RWPE2 (cell line): ENCODE data around the gene ME1.

Experiments used
- ATAC-seq: fragments of 200-7000 bp; cut with Tn5 transposase; 3 replicates; pipeline ENCODE4 v1.9.1; 2021; ENCODE audit warnings: low read depth
- DNase-seq: peaks from one replicate; pipeline ENCODE4 v3.0.0-alpha.2; 2020; ENCODE audit warnings: low spot score
- H3K27ac ChIP-seq: fragments of 450-650 bp; 2 replicates; pipeline ENCODE4 v1.5.1; 2017; ENCODE audit warnings: mild to moderate bottlenecking; ENCODE audit not compliant: poor library complexity, severe bottlenecking
- H3K27me3 ChIP-seq: fragments of 250-450 bp; sonication (Bioruptor Pico); 2 replicates; pipeline ENCODE4 v1.5.1; 2021; ENCODE audit warnings: mild to moderate bottlenecking, moderate library complexity; ENCODE audit not compliant: insufficient read depth, poor library complexity, severe bottlenecking
- H3K36me3 ChIP-seq: fragments of 250-450 bp; sonication (Bioruptor Pico); 2 replicates; pipeline ENCODE4 v1.5.1; 2020; ENCODE audit warnings: low read depth, mild to moderate bottlenecking, moderate library complexity
- H3K4me1 ChIP-seq: fragments of 250-450 bp; sonication (Bioruptor Pico); 2 replicates; pipeline ENCODE4 v1.5.1; 2021; ENCODE audit warnings: mild to moderate bottlenecking, moderate library complexity; ENCODE audit not compliant: insufficient read depth, poor library complexity, severe bottlenecking
- H3K4me3 ChIP-seq: fragments of 250-450 bp; sonication (Bioruptor Pico); 2 replicates; pipeline ENCODE4 v1.5.1; 2021; ENCODE audit warnings: mild to moderate bottlenecking, moderate library complexity; ENCODE audit not compliant: severe bottlenecking
- H3K9me3 ChIP-seq: fragments of 250-450 bp; sonication (Bioruptor Pico); 2 replicates; pipeline ENCODE4 v1.5.1; 2021; ENCODE audit warnings: mild to moderate bottlenecking, moderate library complexity; ENCODE audit not compliant: severe bottlenecking
- TF ChIP-seq, protein P1 (sequence below): fragments of 450-650 bp; IDR thresholded peaks from one replicate; pipeline ENCODE4 v1.5.1; 2017; ENCODE audit warnings: mild to moderate bottlenecking, moderate library complexity; ENCODE audit not compliant: poor library complexity, severe bottlenecking

ME1 gene

GRCh38 chr6:83430611-83431544 is at the start of gene ME1:
Gene ME1, minus strand, starts transcription at chr6:83431051. Its CDS starts 97 bp downstream, at chr6:83430954.
- peaks cover 10% of the 10 kb centered on the region for H3K36me3 ChIP-seq
- H3K9me3 ChIP-seq: no peaks in the 10 kb centered on the region
- peak within 1 kb of the TSS; percentile 48 for H3K4me3 ChIP-seq
- H3K27ac ChIP-seq: peak within 1 kb of the TSS; percentile 51
- ATAC-seq (peak; percentile 77), DNase-seq (peak; percentile 76)
- TF ChIP-seq, protein P1, sequence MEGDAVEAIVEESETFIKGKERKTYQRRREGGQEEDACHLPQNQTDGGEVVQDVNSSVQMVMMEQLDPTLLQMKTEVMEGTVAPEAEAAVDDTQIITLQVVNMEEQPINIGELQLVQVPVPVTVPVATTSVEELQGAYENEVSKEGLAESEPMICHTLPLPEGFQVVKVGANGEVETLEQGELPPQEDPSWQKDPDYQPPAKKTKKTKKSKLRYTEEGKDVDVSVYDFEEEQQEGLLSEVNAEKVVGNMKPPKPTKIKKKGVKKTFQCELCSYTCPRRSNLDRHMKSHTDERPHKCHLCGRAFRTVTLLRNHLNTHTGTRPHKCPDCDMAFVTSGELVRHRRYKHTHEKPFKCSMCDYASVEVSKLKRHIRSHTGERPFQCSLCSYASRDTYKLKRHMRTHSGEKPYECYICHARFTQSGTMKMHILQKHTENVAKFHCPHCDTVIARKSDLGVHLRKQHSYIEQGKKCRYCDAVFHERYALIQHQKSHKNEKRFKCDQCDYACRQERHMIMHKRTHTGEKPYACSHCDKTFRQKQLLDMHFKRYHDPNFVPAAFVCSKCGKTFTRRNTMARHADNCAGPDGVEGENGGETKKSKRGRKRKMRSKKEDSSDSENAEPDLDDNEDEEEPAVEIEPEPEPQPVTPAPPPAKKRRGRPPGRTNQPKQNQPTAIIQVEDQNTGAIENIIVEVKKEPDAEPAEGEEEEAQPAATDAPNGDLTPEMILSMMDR: no peak
- no peaks in the 10 kb centered on the region for H3K27me3 ChIP-seq
- peaks cover 25% of the 10 kb centered on the region for H3K4me1 ChIP-seq

DNA sequence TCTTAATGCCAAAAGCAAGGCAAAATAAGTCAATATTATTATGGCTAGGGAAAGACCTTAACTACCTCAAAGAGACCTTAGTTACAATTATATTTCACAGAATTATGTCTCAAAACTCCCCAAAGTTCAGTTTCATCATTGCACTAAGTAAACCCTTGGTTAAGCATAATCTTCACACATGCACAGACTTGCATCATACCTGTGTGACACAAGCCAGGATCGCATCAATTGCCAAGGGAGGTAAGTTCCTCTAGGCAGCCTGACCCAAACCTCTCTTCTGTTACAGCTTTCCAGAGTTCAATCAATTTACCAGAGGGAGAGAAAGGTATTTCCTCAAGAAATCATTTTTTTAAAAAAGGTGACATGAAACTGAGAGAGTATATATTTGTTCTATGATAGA is 49.6 kb upstream of the ME1 start:
- Histone ChIP-seq H3K27me3 (no peaks in the 10 kb centered on the region), H3K4me1 (no peaks in the 10 kb centered on the region), H3K27ac (no peak overlapping the region), H3K4me3 (no peak overlapping the region), H3K36me3 (no peaks in the 10 kb centered on the region), H3K9me3 (no peaks in the 10 kb centered on the region)
- TF ChIP-seq, protein P1: no peak
- no peak for DNase-seq
- peak; percentile 49; the same call in 2 of the 3 replicates for ATAC-seq

DNA sequence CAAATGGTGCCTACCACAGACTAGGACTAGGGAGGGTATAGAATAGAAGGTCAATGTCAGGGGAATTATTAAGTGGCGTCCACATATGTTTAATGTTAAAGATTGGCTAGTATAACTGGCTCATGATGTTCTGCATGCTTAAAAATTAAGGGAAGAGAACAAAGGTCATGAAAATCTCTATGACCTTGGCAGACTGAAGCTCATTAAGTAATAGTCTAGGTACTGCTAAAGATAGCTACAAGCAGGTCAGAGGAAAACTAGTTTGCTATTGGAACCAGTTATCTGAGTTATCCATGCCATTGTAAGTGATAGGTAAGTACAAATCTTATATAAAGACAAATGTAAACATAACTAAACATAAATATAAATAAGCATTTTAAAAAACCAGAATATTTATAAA is 48.5 kb upstream of the ME1 start:
- Histone ChIP-seq H3K9me3 (no peaks in the 10 kb centered on the region), H3K27ac (no peak overlapping the region), H3K36me3 (no peaks in the 10 kb centered on the region), H3K4me1 (no peaks in the 10 kb centered on the region), H3K4me3 (no peak overlapping the region), H3K27me3 (no peaks in the 10 kb centered on the region)
- no peak for ATAC-seq
- DNase-seq: no peak
- TF ChIP-seq, protein P1: no peak

- H3K27me3 ChIP-seq: no peaks in the 10 kb centered on the region
- no peaks in the 10 kb centered on the region for H3K9me3 ChIP-seq
- TF ChIP-seq, protein P1: no peak
- no peaks in the 10 kb centered on the region for H3K36me3 ChIP-seq
- H3K4me3 ChIP-seq: no peak overlapping the region
- DNase-seq (no peak), ATAC-seq (no peak)
- no peaks in the 10 kb centered on the region for H3K4me1 ChIP-seq
- no peak overlapping the region for H3K27ac ChIP-seq
Observed at GRCh38 chr6:83476971-83477370, 46.1 kb upstream of the ME1 start.

- no peak for DNase-seq
- Histone ChIP-seq H3K9me3 (no peaks in the 10 kb centered on the region), H3K4me3 (no peak overlapping the region), H3K36me3 (no peaks in the 10 kb centered on the region), H3K27ac (no peak overlapping the region), H3K27me3 (no peaks in the 10 kb centered on the region), H3K4me1 (no peaks in the 10 kb centered on the region)
- TF ChIP-seq, protein P1: no peak
- no peak for ATAC-seq
Observed at GRCh38 chr6:83474309-83474708, 43.5 kb upstream of the ME1 start.
